GM12891 (cell line): ENCODE measurements around the gene HCST.
"Not testable (repeated sequence)": the region's sequence is repeated elsewhere in the genome, so short reads cannot be mapped to it uniquely, and the experiment has no call there.

ENCODE experiments used
- DNase-seq: peaks from one replicate; pipeline ENCODE4 v3.0.0; 2011; ENCODE audit warnings: low spot score; ENCODE audit not compliant: insufficient read length
- FAIRE-seq: peaks from 2 replicates; lab custom pipeline; 2011; peaks lifted over from hg19 to GRCh38; lab: Jason Lieb, UNC
- PAX5 ChIP-seq: IDR thresholded peaks from 2 replicates; pipeline ENCODE4 v1.6.1; 2011; ENCODE audit warnings: low read length, moderate library complexity, mild to moderate bottlenecking; ENCODE audit not compliant: insufficient read depth, severe bottlenecking
- POLR2A ChIP-seq: IDR thresholded peaks from 2 replicates; pipeline ENCODE4 v1.6.1; 2011; ENCODE audit warnings: low read depth, low read length, control low read depth
- POLR2AphosphoS5 ChIP-seq: IDR thresholded peaks from 2 replicates; pipeline ENCODE4 v1.6.1; 2011; ENCODE audit warnings: low read depth, low read length, control low read depth
- POU2F2 ChIP-seq: IDR thresholded peaks from 2 replicates; pipeline ENCODE4 v1.6.1; 2011; ENCODE audit warnings: low read depth, mild to moderate bottlenecking, control low read depth, low read length, moderate library complexity
- SPI1 ChIP-seq: IDR thresholded peaks from 2 replicates; pipeline ENCODE4 v1.6.1; 2011; ENCODE audit warnings: low read depth, low read length, control low read depth
- TAF1 ChIP-seq: IDR thresholded peaks from 2 replicates; pipeline ENCODE4 v1.6.1; 2011; ENCODE audit warnings: low read depth, low read length, control low read depth

HCST gene

DNA sequence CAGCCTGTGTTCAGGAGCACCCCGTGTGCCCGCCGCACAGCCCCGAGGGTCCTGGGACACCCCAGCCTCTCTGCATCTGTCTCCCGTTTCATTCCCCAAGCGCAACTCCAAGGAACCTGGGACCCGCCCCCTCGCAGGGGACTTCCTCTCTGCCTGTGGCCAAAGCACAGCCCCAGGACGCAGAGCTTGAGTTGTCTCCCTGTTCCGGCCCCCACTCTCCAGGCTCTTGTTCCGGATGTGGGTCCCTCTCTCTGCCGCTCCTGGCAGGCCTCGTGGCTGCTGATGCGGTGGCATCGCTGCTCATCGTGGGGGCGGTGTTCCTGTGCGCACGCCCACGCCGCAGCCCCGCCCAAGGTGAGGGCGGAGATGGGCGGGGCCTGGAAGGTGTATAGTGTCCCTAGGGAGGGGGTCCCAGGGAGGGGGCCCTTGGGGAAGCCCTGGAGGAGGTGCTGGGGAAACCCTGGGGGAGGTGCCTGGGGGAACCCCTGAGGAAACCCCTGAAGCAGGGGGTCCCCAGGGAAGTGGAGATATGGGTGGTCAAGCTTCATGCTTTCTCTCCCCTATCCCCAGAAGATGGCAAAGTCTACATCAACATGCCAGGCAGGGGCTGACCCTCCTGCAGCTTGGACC, 1.3 kb downstream of the HCST start:
- peak; percentile 93 for FAIRE-seq
- TF ChIP-seq POU2F2: no peak; the same call in 1 of the 2 replicates
- peak; percentile 80 for TF ChIP-seq SPI1
- TF ChIP-seq POLR2A: 0 out of 2 replicates have a peak, but pooled peaks have one; percentile 46
- 0 out of 2 replicates have a peak, but pooled peaks have one; percentile 40 for TF ChIP-seq TAF1
- peak; percentile 66 for TF ChIP-seq POLR2AphosphoS5
- no peak for TF ChIP-seq PAX5
- peak; percentile 68 for DNase-seq

- TF ChIP-seq TAF1: no peak
- TF ChIP-seq POLR2AphosphoS5: no peak
- no peak for TF ChIP-seq POU2F2
- no peak for TF ChIP-seq PAX5
- no peak for TF ChIP-seq SPI1
- TF ChIP-seq POLR2A: no peak
- no peak for DNase-seq
- peak; percentile 66 for FAIRE-seq
Measured at GRCh38 chr19:35904311-35905068, 2.2 kb downstream of the HCST start.

DNA sequence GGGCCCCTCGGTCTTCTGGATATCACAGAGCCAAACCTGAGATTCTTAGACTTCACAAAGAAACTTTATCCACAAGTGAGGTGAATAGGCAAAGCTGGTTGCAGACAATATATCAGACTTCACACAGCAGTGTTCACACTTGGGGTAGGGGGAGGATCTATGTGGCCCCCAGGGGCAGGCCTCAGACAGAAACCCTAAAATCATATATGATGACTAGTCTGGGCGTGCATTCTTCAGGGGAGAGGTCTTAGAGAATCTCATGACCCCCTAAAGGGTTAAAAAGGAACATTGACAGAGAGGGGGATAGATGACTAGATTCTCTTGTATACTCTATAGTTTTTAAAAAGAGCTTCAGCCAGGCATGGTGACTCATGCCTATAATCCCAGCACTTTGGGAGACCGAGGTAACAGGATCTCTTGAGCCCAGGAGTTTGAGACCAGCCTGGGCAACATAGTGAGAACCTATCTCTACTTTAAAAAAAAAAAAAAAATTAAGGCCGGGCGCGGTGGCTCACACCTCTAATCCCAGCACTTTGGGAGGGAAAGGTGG, 2.9 kb downstream of the HCST start:
- no peak for TF ChIP-seq PAX5
- TF ChIP-seq POU2F2: no peak
- no peak for TF ChIP-seq POLR2AphosphoS5
- no peak for TF ChIP-seq POLR2A
- FAIRE-seq (no peak), DNase-seq (no peak)

DNA sequence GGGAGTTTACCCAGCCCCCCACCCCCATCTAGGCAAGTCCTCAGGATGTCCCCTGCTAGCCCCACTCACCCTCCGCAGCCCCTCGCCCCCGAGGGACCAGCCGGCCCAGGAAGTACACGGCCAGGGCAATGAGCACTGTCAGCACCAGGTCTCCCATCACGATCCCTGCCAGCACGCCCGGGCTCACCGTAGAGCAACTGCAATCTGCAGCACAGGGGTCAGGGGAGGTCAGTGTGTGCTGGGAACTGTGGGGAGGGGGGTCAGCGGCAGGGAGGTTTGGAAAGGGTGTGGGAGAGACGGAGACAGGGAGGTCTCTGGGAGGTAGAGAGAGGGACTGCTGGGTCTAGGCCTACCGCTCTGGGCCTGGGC, 5.0 kb downstream of the HCST start:
- no peak for FAIRE-seq

GRCh38 chr19:35908010-35908441, 5.7 kb downstream of the HCST start, which contains the start of gene TYROBP:
TYROBP (minus strand) TSS chr19:35908295; CDS start chr19:35908228, 67 bp downstream.
- TF ChIP-seq POLR2AphosphoS5 (no peak), TAF1 (no peak), POLR2A (no peak), PAX5 (no peak), POU2F2 (no peak), SPI1 (no peak)
- DNase-seq (no peak), FAIRE-seq (no peak)

More for the DNA sequence above, 5.0 kb downstream of the HCST start:
- DNase-seq: no peak
- no peak for TF ChIP-seq POU2F2
- no peak for TF ChIP-seq PAX5
- TF ChIP-seq SPI1: no peak
- TF ChIP-seq TAF1: no peak
- TF ChIP-seq POLR2A: no peak
- TF ChIP-seq POLR2AphosphoS5: no peak

GRCh38 chr19:35908973-35909683, 6.8 kb downstream of the HCST start:
- no peak for DNase-seq
- TF ChIP-seq POU2F2: 0 out of 2 replicates have a peak, but pooled peaks have one; percentile 34
- TF ChIP-seq PAX5: no peak
- no peak for TF ChIP-seq POLR2AphosphoS5
- no peak for TF ChIP-seq TAF1
- TF ChIP-seq SPI1: peak; percentile 92
- no peak for TF ChIP-seq POLR2A
- FAIRE-seq: peak; percentile 72

DNA sequence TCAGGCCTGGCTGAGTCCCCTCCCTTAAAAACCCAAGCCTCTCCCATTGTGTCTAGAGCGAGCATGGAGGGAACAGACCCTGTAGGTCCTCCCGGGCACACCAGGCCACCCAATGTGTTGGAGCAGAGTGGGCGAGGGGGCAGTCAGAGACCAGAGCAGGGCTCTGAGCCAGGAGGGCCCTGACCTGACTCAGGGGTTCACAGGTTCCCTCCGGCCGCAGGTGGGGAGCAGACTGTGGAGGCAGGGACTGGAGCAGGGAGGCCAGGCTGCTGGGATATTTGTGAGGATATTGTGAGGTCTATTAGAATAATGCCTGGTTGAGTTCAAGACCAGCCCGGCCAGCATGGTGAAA, 7.3 kb downstream of the HCST start:
- no peak for TF ChIP-seq POLR2A
- TF ChIP-seq SPI1: no peak
- no peak for TF ChIP-seq PAX5
- no peak for TF ChIP-seq TAF1
- no peak for TF ChIP-seq POU2F2
- no peak for TF ChIP-seq POLR2AphosphoS5
- FAIRE-seq (no peak), DNase-seq (no peak)

DNA sequence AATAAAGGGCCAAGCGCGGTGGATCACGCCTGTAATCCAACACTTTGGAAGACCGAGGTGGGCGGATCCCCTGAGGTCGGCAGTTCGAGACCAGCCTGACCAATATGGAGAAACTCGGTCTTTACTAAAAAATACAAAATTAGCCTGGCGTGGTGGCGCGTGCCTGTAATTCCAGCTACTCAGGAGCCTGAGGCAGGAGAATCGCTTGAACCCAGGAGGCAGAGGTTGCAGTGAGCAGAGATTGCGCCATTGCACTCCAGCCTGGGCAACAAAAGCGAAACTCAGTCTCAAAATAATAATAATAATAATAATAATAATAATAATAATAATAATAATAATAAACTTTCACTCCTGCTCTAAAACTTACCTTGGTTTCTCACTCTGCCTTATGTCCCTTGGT, 8.0 kb downstream of the HCST start:
- FAIRE-seq, DNase-seq: not testable (repeated sequence)

DNA sequence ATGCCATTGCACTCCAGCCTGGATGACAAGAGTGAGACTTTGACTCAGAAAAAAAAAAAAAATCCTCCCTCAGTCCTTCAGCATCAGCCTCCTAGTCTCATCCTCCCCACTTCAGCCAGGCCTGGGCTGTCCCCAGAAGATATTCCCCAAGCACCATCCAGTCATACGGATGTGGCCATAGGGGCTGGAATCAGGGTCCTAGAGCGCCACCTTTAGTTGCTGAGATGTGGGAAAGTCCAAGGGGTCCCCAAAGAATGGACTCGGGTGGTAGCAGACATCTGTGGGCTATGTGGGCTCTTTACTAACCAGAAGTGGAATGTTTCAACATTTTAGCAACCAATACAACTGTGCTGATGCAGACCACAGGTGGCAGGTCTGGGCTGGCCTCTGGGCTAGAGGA, 8.8 kb downstream of the HCST start:
- no peak for DNase-seq
- no peak for FAIRE-seq
- TF ChIP-seq POLR2AphosphoS5 (no peak), SPI1 (no peak), POLR2A (no peak), PAX5 (no peak), POU2F2 (no peak), TAF1 (no peak)
